Measurements from ENCODE around the gene MED29. TPM values are rescaled to one million over a fixed set of nuclear protein-coding genes. Genes with fewer than 3 reads are reported as not detected.

Gene MED29
- total RNA-seq, 2 donors from 2014 or later, result 29.3 to 86.1 TPM

DNA sequence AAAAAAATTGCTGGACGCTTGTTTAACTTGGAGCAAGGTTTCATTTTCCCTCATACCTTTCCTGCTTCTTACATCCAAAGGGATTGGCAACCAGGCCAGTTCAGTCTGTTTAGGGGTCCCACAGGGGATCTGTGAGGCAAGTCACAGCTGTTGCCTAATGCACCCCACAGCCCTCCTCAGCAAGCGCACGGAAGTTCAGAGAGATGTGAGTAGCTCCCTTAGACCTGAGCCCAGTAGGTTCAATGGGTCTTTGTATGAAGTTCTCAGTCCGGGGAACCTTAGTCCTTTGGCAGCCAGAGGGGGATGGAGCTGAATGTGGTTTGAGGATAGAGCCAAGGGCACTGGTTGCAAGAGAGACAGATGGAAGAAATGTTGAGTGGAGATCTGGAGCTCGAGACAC is 35.9 kb upstream of the MED29 start:
- H3K4me1 ChIP-seq (ENCODE audit: control insufficient read depth in 1 of 2, low read depth in 2 of 2), result peaks cover 0 to 8% of the 10 kb centered on the region in 2 donors
- H3K9me3 ChIP-seq, result no peaks in the 10 kb centered on the region
- peaks cover 53% of the 10 kb centered on the region for H3K36me3 ChIP-seq
- no peak overlapping the region for H3K4me3 ChIP-seq
- DNase-seq (ENCODE audit: low spot score), result no peak
- H3K27ac ChIP-seq, result no peak overlapping the region
- H3K27me3 ChIP-seq (replicated peaks; ENCODE audit: insufficient read depth), result no peaks in the 10 kb centered on the region
- no peak for ATAC-seq (ENCODE audit: insufficient number of reproducible peaks, low FRiP score, low read depth)
- TF ChIP-seq, protein P1, sequence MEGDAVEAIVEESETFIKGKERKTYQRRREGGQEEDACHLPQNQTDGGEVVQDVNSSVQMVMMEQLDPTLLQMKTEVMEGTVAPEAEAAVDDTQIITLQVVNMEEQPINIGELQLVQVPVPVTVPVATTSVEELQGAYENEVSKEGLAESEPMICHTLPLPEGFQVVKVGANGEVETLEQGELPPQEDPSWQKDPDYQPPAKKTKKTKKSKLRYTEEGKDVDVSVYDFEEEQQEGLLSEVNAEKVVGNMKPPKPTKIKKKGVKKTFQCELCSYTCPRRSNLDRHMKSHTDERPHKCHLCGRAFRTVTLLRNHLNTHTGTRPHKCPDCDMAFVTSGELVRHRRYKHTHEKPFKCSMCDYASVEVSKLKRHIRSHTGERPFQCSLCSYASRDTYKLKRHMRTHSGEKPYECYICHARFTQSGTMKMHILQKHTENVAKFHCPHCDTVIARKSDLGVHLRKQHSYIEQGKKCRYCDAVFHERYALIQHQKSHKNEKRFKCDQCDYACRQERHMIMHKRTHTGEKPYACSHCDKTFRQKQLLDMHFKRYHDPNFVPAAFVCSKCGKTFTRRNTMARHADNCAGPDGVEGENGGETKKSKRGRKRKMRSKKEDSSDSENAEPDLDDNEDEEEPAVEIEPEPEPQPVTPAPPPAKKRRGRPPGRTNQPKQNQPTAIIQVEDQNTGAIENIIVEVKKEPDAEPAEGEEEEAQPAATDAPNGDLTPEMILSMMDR (IDR thresholded peaks at IDR 0.05), result no peak

DNA sequence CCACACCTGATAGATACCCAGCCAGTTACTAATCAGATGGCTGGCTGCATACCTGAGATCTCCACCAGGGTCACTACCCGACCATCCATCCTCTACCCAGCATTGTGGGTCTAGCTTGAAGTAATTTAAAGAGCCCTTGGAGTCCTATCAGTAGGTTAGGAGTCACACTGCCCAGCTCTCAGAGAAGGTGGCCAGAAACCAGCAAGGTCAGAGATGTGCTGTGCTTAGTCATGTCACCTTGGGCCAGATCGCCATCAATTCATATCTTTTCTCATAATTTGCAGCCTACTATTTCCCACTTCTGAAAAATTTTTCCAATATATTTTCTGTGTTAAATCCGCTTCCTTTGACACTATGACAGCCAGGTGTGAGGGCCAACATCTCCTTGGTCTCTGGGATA is 35.1 kb upstream of the MED29 start:
- DNase-seq (ENCODE audit: low spot score) (no peak), ATAC-seq (ENCODE audit: insufficient number of reproducible peaks, low FRiP score, low read depth) (no peak)
- Histone ChIP-seq H3K27ac (no peak overlapping the region), H3K4me1 (ENCODE audit: control insufficient read depth in 1 of 2, low read depth in 2 of 2) (peaks cover 0 to 6% of the 10 kb centered on the region in 2 donors), H3K4me3 (no peak overlapping the region), H3K9me3 (no peaks in the 10 kb centered on the region), H3K27me3 (replicated peaks; ENCODE audit: insufficient read depth) (no peaks in the 10 kb centered on the region), H3K36me3 (peaks cover 60% of the 10 kb centered on the region)
- TF ChIP-seq, protein P1 (IDR thresholded peaks at IDR 0.05), result no peak

DNA sequence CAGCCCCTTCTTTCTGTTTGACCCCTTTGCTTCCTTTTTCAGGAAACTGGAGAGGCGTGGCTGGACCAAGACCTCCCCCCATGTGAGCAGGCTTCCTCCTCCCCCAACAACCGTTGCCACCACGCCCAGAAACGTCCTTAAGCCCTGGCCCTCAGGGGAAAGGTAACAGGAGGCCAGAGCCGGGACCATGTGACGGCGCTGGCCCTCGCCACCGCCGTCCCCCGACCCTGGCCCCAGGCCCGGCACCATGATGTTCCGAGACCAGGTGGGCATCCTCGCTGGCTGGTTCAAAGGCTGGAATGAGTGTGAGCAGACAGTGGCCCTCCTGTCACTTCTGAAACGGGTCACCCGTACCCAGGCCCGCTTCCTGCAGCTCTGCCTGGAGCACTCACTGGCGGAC is 34.5 kb upstream of the MED29 start:
- DNase-seq (ENCODE audit: low spot score), result no peak
- Histone ChIP-seq H3K9me3 (no peaks in the 10 kb centered on the region), H3K4me3 (no peak overlapping the region), H3K36me3 (peaks cover 60% of the 10 kb centered on the region), H3K4me1 (ENCODE audit: control insufficient read depth in 1 of 2, low read depth in 2 of 2) (peaks cover 0 to under 1% of the 10 kb centered on the region in 2 donors), H3K27ac (no peak overlapping the region), H3K27me3 (replicated peaks; ENCODE audit: insufficient read depth) (no peaks in the 10 kb centered on the region)
- ATAC-seq (ENCODE audit: insufficient number of reproducible peaks, low FRiP score, low read depth), result no peak
- TF ChIP-seq, protein P1 (IDR thresholded peaks at IDR 0.05), result no peak

DNA sequence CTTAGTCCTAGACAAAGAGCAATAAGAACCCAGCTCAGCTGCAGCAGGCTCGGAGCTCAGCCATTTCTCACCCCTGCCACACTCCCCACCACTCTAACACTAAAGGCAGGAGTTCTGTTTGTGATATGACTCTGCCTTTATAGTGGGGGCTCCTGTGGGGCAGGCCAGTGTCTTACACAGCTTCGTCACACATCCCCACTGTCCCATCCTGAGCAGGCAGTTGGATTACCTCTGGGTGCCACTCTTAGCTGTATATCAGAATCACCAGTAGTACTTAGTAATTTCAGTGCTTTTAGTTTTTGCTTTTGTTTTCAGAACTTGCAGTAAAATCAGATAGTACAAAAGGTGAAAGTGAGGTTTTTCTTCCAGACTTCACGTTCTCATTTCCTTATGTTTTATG is 32.2 kb upstream of the MED29 start:
- ATAC-seq (ENCODE audit: insufficient number of reproducible peaks, low FRiP score, low read depth), result no peak
- Histone ChIP-seq H3K4me1 (ENCODE audit: control insufficient read depth in 1 of 2, low read depth in 2 of 2) (peaks cover 0 to 7% of the 10 kb centered on the region in 2 donors), H3K36me3 (peaks cover 59% of the 10 kb centered on the region), H3K4me3 (no peak overlapping the region), H3K27ac (no peak overlapping the region), H3K27me3 (replicated peaks; ENCODE audit: insufficient read depth) (no peaks in the 10 kb centered on the region), H3K9me3 (no peaks in the 10 kb centered on the region)
- no peak for DNase-seq (ENCODE audit: low spot score)
- TF ChIP-seq, protein P1 (IDR thresholded peaks at IDR 0.05), result no peak

DNA sequence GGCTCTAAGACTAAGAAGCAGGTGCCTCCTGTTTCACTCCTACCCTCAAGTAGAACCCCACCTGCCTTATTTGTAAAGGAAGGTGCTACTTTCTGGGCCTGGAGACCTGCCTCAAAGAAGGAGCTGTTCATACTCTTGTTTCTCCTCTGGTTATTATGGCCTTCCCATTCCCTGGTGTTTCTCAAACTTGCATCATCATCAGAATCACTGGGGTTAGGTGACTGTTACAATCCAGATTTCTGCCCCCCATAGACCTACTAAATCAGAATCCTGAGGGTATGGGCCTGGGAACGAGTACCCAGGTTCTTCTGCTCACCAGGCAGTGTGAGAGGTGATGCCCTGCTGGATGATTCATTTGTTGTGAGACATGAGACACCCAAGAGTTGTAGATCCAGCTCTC is 30.6 kb upstream of the MED29 start:
- no peak overlapping the region for H3K4me3 ChIP-seq
- H3K9me3 ChIP-seq, result no peaks in the 10 kb centered on the region
- H3K4me1 ChIP-seq (ENCODE audit: control insufficient read depth in 1 of 2, low read depth in 2 of 2), result peaks cover 0 to 7% of the 10 kb centered on the region in 2 donors
- DNase-seq (ENCODE audit: low spot score) (no peak), ATAC-seq (ENCODE audit: insufficient number of reproducible peaks, low FRiP score, low read depth) (no peak)
- no peak overlapping the region for H3K27ac ChIP-seq
- TF ChIP-seq, protein P1 (IDR thresholded peaks at IDR 0.05), result no peak
- H3K27me3 ChIP-seq (replicated peaks; ENCODE audit: insufficient read depth), result no peaks in the 10 kb centered on the region
- H3K36me3 ChIP-seq, result peaks cover 47% of the 10 kb centered on the region

Data from thoracic aorta (tissue), 2 donors.